HepG2 (cell line): Measurements from ENCODE around the gene NINL. TPM values are rescaled to one million over a fixed set of nuclear protein-coding genes. Genes with fewer than 3 reads are reported as not detected.

Experiments
- ATAC-seq: fragments of 200-7000 bp; cut with Tn5 transposase; 3 replicates; pipeline ENCODE4 v1.9.1; 2020; ENCODE audit warnings: mild to moderate bottlenecking, moderate library complexity
- BruUV-seq: library from RNA; stranded (reverse); fragments of 400-500 nt; replicated peaks from 2 replicates; lab custom pipeline; 2021; lab: Mats Ljungman, UMichigan
- CTCF ChIA-PET: fragments of 300-600 bp; formaldehyde crosslinking; extraction: SDS; loops from one replicate; lab custom pipeline; 2021; ENCODE audit warnings: low total read pairs, inconsistent platforms, low intra/inter-chr PET ratio; lab: Yijun Ruan, JAX
- POLR2A ChIA-PET: fragments of 350-600 bp; sonication (Branson Sonifier 250); formaldehyde crosslinking; loops from one replicate; lab custom pipeline; 2020; ENCODE audit warnings: antibody characterized with exemption, inconsistent platforms; lab: Yijun Ruan, JAX
- DNase-seq: peaks from one replicate; pipeline ENCODE4 v3.0.0-alpha.2; 2015; ENCODE audit warnings: low spot score
- FAIRE-seq: peaks from 3 replicates; lab custom pipeline; 2011; peaks lifted over from hg19 to GRCh38; lab: Jason Lieb, UNC
- H2AFZ ChIP-seq: one replicate; pipeline ENCODE4 v1.6.1; 2011; ENCODE audit warnings: low read length, inconsistent platforms
- H3K27ac ChIP-seq: fragments of 300-600 bp; 3 replicates; pipeline ENCODE4 v1.8.0; 2011; ENCODE audit warnings: mixed run types, mild to moderate bottlenecking, mixed read lengths, low read length, inconsistent platforms; ENCODE audit not compliant: insufficient read depth; ENCODE audit errors: extremely low read length
- H3K27me3 ChIP-seq, 2 experiments: fragments of 200-600 bp in 1 of 2; 2 replicates in 1 of 2; 3 replicates in 1 of 2; pipeline versions ENCODE4 v1.6.0 to v1.8.0; 2011; ENCODE audit warnings: low read length in 2 of 2, mild to moderate bottlenecking in 2 of 2, moderate library complexity in 2 of 2, inconsistent platforms in 1 of 2; ENCODE audit not compliant: insufficient read depth in 2 of 2, control insufficient read depth in 1 of 2
- H3K36me3 ChIP-seq, 2 experiments: fragments of 200-600 bp in 1 of 2; replicated peaks in 1 of 2; 2 replicates in 1 of 2; 3 replicates in 1 of 2; pipeline versions ENCODE4 v1.5.1 to v1.8.0; 2011; ENCODE audit warnings: low read length in 2 of 2, inconsistent platforms in 1 of 2; ENCODE audit not compliant: insufficient read depth in 2 of 2, control insufficient read depth in 1 of 2
- H3K4me1 ChIP-seq: 2 replicates; pipeline ENCODE4 v1.5.1; 2012; ENCODE audit warnings: low read length, inconsistent platforms; ENCODE audit not compliant: insufficient read depth
- H3K4me2 ChIP-seq: 2 replicates; pipeline ENCODE4 v1.6.0; 2011; ENCODE audit warnings: low read depth, low read length, inconsistent platforms
- H3K4me3 ChIP-seq, 3 experiments: fragments of 200-600 bp in 1 of 3; sonication (generic), shearing (Covaris generic) in 1 of 3; replicated peaks in 1 of 3; 2 replicates each; pipeline ENCODE4 v1.5.1; 2011 to 2016; ENCODE audit warnings: low read length in 3 of 3, inconsistent platforms in 2 of 3, low read depth in 2 of 3, mild to moderate bottlenecking in 2 of 3, control low read depth in 1 of 3, mixed read lengths in 1 of 3; ENCODE audit not compliant: insufficient read depth in 1 of 3
- H3K79me2 ChIP-seq: one replicate; pipeline ENCODE4 v1.6.1; 2011; ENCODE audit warnings: low read length, inconsistent platforms; ENCODE audit not compliant: insufficient read depth
- H3K9ac ChIP-seq: 2 replicates; pipeline ENCODE4 v1.6.0; 2011; ENCODE audit warnings: mild to moderate bottlenecking, low read depth, low read length, inconsistent platforms; ENCODE audit not compliant: insufficient read depth
- H3K9me3 ChIP-seq: 2 replicates; pipeline ENCODE4 v1.5.1; 2012; ENCODE audit warnings: mild to moderate bottlenecking, low read length
- H4K20me1 ChIP-seq: 2 replicates; pipeline ENCODE4 v1.6.0; 2011; ENCODE audit warnings: inconsistent platforms, mild to moderate bottlenecking, low read length, moderate library complexity; ENCODE audit not compliant: insufficient read depth
- MAFF ChIP-seq: IDR thresholded peaks from 2 replicates; pipeline ENCODE4 v1.6.1; 2011; ENCODE audit warnings: low read depth, low read length, improper control_type of control experiment
- TERF1 ChIP-seq: sonication (generic); formaldehyde crosslinking; IDR thresholded peaks from 2 replicates; pipeline ENCODE4 v1.8.0; 2022; ENCODE audit warnings: mild to moderate bottlenecking, missing genetic modification reagents, moderate library complexity
- ZNF142 ChIP-seq: sonication (generic); formaldehyde crosslinking; IDR thresholded peaks from 2 replicates; pipeline ENCODE4 v1.4.0; 2020; ENCODE audit warnings: missing genetic modification reagents
- ZNF737 ChIP-seq: sonication (generic); formaldehyde crosslinking; IDR thresholded peaks from 2 replicates; pipeline ENCODE4 v1.5.0; 2020; ENCODE audit warnings: missing genetic modification reagents, mild to moderate bottlenecking, borderline replicate concordance
- WGBS: methylation state at CpG from one replicate; pipeline ENCODE4 v1.1.6; 2017; ENCODE audit warnings: low lambda C conversion rate; 5-methylcytosine and 5-hydroxymethylcytosine counted together
- in situ Hi-C: cut with HindIII; loops from 2 replicates; pipeline ENCODE4 v1.10.0; 2017; ENCODE audit warnings: low pct_unique_long_range_greater_than_20kb; ENCODE audit not compliant: extremely low pct_ligation_motif_present
- intact Hi-C: fragments of 100-400 bp; cut with micrococcal nuclease; formaldehyde crosslinking; loops from one replicate; pipeline ENCODE4 v1.10.0; 2022; ENCODE audit not compliant: unreplicated experiment
- polyA plus RNA-seq, 8 experiments: library from polyadenylated mRNA; depleted of rRNA in 3 of 8; stranded (reverse) in 7 of 8; unstranded in 1 of 8; fragments of >200 nt; fragmentation: Illumina TruSeq in 4 of 8; extraction: Trizol in 4 of 8; gene quantifications; 2 replicates each; pipeline versions ENCODE4 v1.2.1 to v1.2.3, GENCODE V29; 2011 to 2016; ENCODE audit warnings: low read depth in 4 of 8, missing spikeins in 1 of 8, mixed read lengths in 1 of 8; ENCODE audit not compliant: insufficient read depth in 1 of 8
- total RNA-seq, 5 experiments: library from RNA; depleted of rRNA; stranded (reverse); fragments of >200 nt; fragmentation: Illumina TruSeq; extraction: Trizol; gene quantifications; 2 replicates each; pipeline ENCODE4 v1.2.3, GENCODE V29; 2016; ENCODE audit warnings: low read depth in 1 of 5
- TF ChIP-seq, protein P1 (sequence below): sonication (generic); formaldehyde crosslinking; IDR thresholded peaks from 2 replicates; pipeline ENCODE4 v1.8.0; 2022; ENCODE audit warnings: mild to moderate bottlenecking, missing genetic modification reagents, borderline replicate concordance
- TF ChIP-seq, protein P2 (sequence below): sonication (generic); formaldehyde crosslinking; IDR thresholded peaks from 2 replicates; pipeline ENCODE4 v1.4.0; 2020; ENCODE audit warnings: missing genetic modification reagents

The NINL gene
- total and polyA plus RNA-seq, 2 of the 13 experiments (the other 11 are each of a cell fraction or from before 2014, with no cell fraction given), result 32.3 to 34.3 TPM

DNA sequence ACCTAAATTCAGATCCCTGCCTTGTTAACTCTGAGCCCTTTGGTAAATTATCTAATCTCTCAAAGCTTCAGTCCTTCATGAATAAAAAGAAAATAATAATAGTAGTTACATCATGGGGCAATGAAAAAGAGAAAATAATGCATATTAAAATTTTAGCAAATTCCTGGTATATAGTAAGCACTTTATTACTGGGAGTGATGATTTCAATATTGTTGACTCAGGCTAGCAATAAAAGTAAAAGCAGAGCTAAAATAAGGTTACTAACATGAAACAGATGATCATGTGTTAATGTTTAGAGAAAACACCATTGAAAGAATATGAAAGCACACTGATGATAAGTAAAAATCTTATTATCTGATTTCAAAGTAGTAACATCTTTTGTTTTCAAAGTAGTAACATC is 164.2 kb downstream of the NINL start (continued):
- no peak for TF ChIP-seq ZNF142 (CRISPR knock-in tag)
- TF ChIP-seq, protein P1, sequence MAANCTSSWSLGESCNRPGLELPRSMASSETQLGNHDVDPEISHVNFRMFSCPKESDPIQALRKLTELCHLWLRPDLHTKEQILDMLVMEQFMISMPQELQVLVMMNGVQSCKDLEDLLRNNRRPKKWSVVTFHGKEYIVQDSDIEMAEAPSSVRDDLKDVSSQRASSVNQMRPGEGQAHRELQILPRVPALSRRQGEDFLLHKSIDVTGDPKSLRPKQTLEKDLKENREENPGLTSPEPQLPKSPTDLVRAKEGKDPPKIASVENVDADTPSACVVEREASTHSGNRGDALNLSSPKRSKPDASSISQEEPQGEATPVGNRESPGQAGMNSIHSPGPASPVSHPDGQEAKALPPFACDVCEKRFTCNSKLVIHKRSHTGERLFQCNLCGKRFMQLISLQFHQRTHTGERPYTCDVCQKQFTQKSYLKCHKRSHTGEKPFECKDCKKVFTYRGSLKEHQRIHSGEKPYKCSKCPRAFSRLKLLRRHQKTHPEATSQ, result no peak

DNA sequence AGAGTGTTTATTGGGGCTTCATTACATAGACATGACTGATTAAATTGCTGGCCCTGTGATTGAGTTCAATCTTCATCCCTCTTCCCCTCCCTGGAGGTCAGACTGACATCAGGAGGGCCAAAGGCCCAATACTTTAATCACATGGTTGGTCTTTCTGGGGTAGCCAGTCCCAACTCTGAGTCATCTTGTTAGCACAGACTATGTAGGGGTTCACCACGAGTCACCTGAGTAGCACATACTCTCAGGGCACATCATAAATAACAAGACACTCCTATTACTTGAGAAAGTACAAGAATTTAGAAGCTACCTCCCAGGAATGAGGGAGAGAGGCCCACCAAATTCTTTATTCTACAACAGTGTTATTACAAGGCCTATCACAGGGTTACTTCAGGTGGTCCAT is 166.6 kb downstream of the NINL start:
- TF ChIP-seq MAFF (no peak), ZNF737 (no peak), TERF1 (CRISPR knock-in tag) (no peak)
- TF ChIP-seq, protein P2, sequence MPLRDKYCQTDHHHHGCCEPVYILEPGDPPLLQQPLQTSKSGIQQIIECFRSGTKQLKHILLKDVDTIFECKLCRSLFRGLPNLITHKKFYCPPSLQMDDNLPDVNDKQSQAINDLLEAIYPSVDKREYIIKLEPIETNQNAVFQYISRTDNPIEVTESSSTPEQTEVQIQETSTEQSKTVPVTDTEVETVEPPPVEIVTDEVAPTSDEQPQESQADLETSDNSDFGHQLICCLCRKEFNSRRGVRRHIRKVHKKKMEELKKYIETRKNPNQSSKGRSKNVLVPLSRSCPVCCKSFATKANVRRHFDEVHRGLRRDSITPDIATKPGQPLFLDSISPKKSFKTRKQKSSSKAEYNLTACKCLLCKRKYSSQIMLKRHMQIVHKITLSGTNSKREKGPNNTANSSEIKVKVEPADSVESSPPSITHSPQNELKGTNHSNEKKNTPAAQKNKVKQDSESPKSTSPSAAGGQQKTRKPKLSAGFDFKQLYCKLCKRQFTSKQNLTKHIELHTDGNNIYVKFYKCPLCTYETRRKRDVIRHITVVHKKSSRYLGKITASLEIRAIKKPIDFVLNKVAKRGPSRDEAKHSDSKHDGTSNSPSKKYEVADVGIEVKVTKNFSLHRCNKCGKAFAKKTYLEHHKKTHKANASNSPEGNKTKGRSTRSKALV (CRISPR knock-in tag), result no peak
- ATAC-seq, result no peak
- CTCF ChIA-PET, result no interaction called here
- Histone ChIP-seq H3K27me3 (no peaks in the 10 kb centered on the region), H3K9me3 (no peaks in the 10 kb centered on the region), H2AFZ (no peak overlapping the region), H3K4me3 (no peak overlapping the region), H3K4me2 (no peak overlapping the region), H3K79me2 (no peaks in the 10 kb centered on the region), H3K27ac (no peak overlapping the region), H3K36me3 (peaks cover 15 to 45% of the 10 kb centered on the region in 2 experiments), H3K4me1 (no peaks in the 10 kb centered on the region), H4K20me1 (no peaks in the 10 kb centered on the region), H3K9ac (no peak overlapping the region)
- intact Hi-C loops (no loop called here), in situ Hi-C loops (no loop called here)
- no peak for DNase-seq
- BruUV-seq, result no TSS peak
- WGBS, result 95% methylated on average over 1 of the region's 1 CpG
- FAIRE-seq, result no peak
- POLR2A ChIA-PET, result no interaction called here
